Omental fat pad (tissue), 4 donors: ENCODE results near the gene SPATA19. TPM values are rescaled to one million over a fixed set of nuclear protein-coding genes. Genes with fewer than 3 reads are reported as not detected.

Experiments
- ATAC-seq: fragments of 150-250 bp; one replicate; pipeline ENCODE4 v1.9.1; 2016; ENCODE audit warnings: mild to moderate bottlenecking, moderate library complexity; ENCODE audit not compliant: low FRiP score
- DNase-seq: peaks from one replicate; pipeline ENCODE4 v3.0.0-alpha.2; 2019; ENCODE audit warnings: low spot score
- CTCF ChIP-seq, 3 donors: fragments of 450-650 bp; IDR thresholded peaks; one replicate each; pipeline ENCODE4 v1.5.1; 2016 to 2017; ENCODE audit warnings: antibody characterized with exemption in 3 of 3, mild to moderate bottlenecking in 3 of 3, moderate library complexity in 2 of 3
- total RNA-seq, 4 donors: library from RNA; depleted of rRNA; stranded (reverse); fragments of >200 nt; gene quantifications; one replicate each; pipeline ENCODE4 v1.1.0, GENCODE V29; 2016

The SPATA19 gene
- total RNA-seq, 4 donors from 2014 or later, result not detected

- TF ChIP-seq CTCF (IDR thresholded peaks at IDR 0.05), result no peak
- no peak for DNase-seq
- ATAC-seq, result no peak
Measured at GRCh38 chr11:133832096-133832990, 13.0 kb downstream of the SPATA19 start.

DNA sequence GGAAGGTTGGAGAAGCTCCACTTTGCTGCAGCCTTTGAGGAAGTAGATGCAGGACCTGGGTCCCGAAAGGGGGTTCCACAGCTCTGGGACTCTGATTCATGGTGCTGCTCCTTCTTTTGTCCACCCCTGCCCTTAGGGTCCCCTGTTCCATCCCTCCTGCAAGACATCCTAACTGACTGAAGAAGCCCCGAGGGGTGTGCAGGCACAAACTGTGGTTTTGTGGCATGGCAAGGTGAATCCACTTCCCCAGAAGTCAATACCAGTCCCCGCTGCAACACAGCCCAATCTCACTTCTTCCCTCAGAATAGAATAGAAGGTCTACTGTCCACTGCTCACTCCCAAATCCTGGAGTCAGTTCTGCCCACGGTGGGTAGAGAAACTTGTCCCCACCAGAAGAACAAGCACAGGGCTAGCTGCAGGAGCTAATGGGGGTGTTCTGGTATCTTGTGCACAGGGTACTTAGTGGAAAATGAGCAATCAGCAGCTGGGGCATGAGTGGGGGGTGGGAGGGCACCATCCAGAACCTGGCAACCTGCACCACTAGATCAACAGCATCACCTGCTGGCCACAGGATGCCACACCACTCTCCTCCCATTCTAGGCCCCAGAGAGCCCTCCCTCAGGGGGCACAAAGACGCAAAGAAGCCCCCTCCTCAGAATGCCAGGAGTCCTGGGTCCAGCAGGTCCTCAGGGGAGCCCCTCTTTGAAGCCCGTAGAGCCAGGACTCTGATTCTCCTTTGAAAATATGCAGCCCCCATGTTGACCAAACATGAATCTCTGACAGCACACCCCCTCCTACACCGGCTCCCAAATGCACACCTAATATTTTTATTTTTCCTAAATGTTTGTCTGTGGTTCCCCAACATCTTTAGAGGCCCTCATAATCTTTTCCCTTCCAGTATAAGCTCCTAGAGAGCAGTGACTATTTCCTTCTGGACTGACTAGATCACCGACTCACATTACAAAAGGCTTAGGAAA, 14.1 kb downstream of the SPATA19 start:
- no peak for DNase-seq
- no peak for TF ChIP-seq CTCF (IDR thresholded peaks at IDR 0.05)
- ATAC-seq, result no peak

GRCh38 chr11:133829566-133829965, 15.7 kb downstream of the SPATA19 start:
- DNase-seq, result no peak
- no peak for ATAC-seq
- TF ChIP-seq CTCF (IDR thresholded peaks at IDR 0.05), result no peak

DNA sequence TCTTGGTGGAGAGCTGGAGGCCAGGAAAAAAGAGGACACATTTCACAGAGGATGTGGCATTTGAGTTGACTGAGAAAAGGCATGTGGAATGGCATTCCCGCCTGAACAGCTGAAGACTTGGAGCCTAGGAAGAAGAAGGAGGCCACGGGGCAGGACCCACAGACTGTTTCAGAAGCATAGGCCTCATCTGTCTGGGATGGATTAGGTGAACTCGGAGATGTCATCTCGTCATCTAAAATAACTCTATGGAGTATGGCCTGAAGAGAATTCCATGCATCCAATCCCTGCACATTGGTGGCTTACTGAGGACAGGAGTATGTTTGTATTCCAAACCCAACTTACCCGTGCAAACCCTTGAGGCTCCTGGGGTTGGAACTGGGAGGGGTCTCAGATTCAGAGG, 16.4 kb downstream of the SPATA19 start:
- DNase-seq, result no peak

GRCh38 chr11:133827556-133827955, 17.8 kb downstream of the SPATA19 start:
- DNase-seq (no peak), ATAC-seq (no peak)
- no peak for TF ChIP-seq CTCF (IDR thresholded peaks at IDR 0.05)

More for the DNA sequence above, 16.4 kb downstream of the SPATA19 start:
- no peak for ATAC-seq
- no peak for TF ChIP-seq CTCF (IDR thresholded peaks at IDR 0.05)

GRCh38 chr11:133826866-133827265, 18.4 kb downstream of the SPATA19 start:
- no peak for ATAC-seq
- no peak for DNase-seq
- no peak for TF ChIP-seq CTCF (IDR thresholded peaks at IDR 0.05)
